Vagina (tissue), 2 donors: ENCODE results near the gene CASP2. TPM values are rescaled to one million over a fixed set of nuclear protein-coding genes. Genes with fewer than 3 reads are reported as not detected.

Experiments
- DNase-seq, 2 donors: peaks; one replicate each; pipeline ENCODE4 v3.0.0-alpha.2; 2017; ENCODE audit errors: extremely low spot score in 2 of 2
- H3K27ac ChIP-seq: fragments of 200-600 bp; sonication (generic); one replicate; pipeline ENCODE4 v1.5.1; 2019
- H3K27me3 ChIP-seq: fragments of 200-600 bp; sonication (generic); one replicate; pipeline ENCODE4 v1.5.1; 2019
- H3K36me3 ChIP-seq, 2 donors: fragments of 200-600 bp; sonication (generic); one replicate each; pipeline ENCODE4 v1.5.1; 2017 to 2019
- H3K4me1 ChIP-seq: fragments of 200-600 bp; sonication (generic); one replicate; pipeline ENCODE4 v1.5.1; 2019
- H3K4me3 ChIP-seq, 2 donors: fragments of 200-600 bp; sonication (generic); 1 replicate in 1 of 2; 2 replicates in 1 of 2; pipeline ENCODE4 v1.5.1; 2016 to 2019
- H3K9me3 ChIP-seq: fragments of 200-600 bp; sonication (generic); one replicate; pipeline ENCODE4 v1.5.1; 2019
- CTCF ChIP-seq, 3 experiments: fragments of 450-650 bp in 2 of 3; fragments of 200-600 bp in 1 of 3; sonication (generic) in 1 of 3; IDR thresholded peaks; one replicate each; pipeline ENCODE4 v1.5.1; 2017 to 2019; ENCODE audit warnings: antibody characterized with exemption in 3 of 3, mild to moderate bottlenecking in 2 of 3, moderate library complexity in 2 of 3
- POLR2A ChIP-seq, 2 donors: fragments of 450-650 bp; IDR thresholded peaks; one replicate each; pipeline ENCODE4 v1.6.1; 2017; ENCODE audit warnings: antibody characterized with exemption in 2 of 2, mild to moderate bottlenecking in 2 of 2, moderate library complexity in 2 of 2
- POLR2AphosphoS5 ChIP-seq, 2 donors: sonication (generic); formaldehyde crosslinking; IDR thresholded peaks; one replicate each; pipeline ENCODE4 v1.9.0; 2017; ENCODE audit warnings: antibody characterized with exemption in 2 of 2, mild to moderate bottlenecking in 2 of 2, low read depth in 1 of 2; ENCODE audit not compliant: insufficient read depth in 1 of 2
- intact Hi-C: fragments of 100-400 bp; cut with DNase I; formaldehyde crosslinking; loops from one replicate; pipeline ENCODE4 v1.15.1; 2023
- total RNA-seq: library from RNA; depleted of rRNA; stranded (reverse); fragments of >200 nt; gene quantifications from one replicate; pipeline ENCODE4 v1.2.3, GENCODE V29; 2016

CASP2 gene
- total RNA-seq, 1 donor from 2014 or later, result 24.8 TPM

DNA sequence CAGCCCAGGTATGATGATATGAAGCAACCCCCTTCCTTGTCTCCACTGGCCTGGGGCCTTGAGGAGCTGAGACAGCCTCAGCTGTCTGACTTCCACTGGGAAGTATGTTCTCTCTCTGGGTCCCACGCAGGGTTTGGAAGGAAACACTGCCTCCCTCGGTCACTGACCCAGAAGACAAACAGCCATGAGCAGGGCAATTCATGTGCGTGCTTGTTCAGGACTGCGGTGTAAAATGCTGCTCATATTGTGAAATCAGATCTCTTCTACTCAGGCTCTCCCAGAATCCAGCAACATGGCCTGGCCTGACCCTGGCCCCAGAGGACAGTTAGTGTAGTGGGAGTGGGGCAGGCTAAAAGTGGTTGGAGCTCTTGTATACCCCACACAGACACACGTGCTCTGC, 30.5 kb downstream of the CASP2 start:
- DNase-seq, result no peak

GRCh38 chr7:143320620-143321019, 32.5 kb downstream of the CASP2 start:
- peaks cover 15% of the 10 kb centered on the region for H3K4me1 ChIP-seq
- TF ChIP-seq CTCF (IDR thresholded peaks at IDR 0.05) (no peak), POLR2AphosphoS5 (IDR thresholded peaks at IDR 0.05; ENCODE audit: insufficient read depth in 1 of 2, low read depth in 1 of 2) (no peak), POLR2A (IDR thresholded peaks at IDR 0.05) (no peak)
- H3K9me3 ChIP-seq, result no peaks in the 10 kb centered on the region
- H3K4me3 ChIP-seq, result no peak overlapping the region
- intact Hi-C loops, result no loop called here
- no peaks in the 10 kb centered on the region for H3K36me3 ChIP-seq
- H3K27ac ChIP-seq, result no peak overlapping the region
- no peak for DNase-seq
- H3K27me3 ChIP-seq, result no peaks in the 10 kb centered on the region

More for the DNA sequence above, 30.5 kb downstream of the CASP2 start:
- Histone ChIP-seq H3K27me3 (no peaks in the 10 kb centered on the region), H3K4me3 (no peak overlapping the region), H3K9me3 (no peaks in the 10 kb centered on the region), H3K36me3 (no peaks in the 10 kb centered on the region), H3K4me1 (peaks cover 15% of the 10 kb centered on the region), H3K27ac (no peak overlapping the region)
- intact Hi-C loops, result no loop called here
- no peak for TF ChIP-seq CTCF (IDR thresholded peaks at IDR 0.05)
- peak; percentile 13 to 24 for TF ChIP-seq POLR2AphosphoS5 (IDR thresholded peaks at IDR 0.05; ENCODE audit: insufficient read depth in 1 of 2, low read depth in 1 of 2)
- TF ChIP-seq POLR2A (IDR thresholded peaks at IDR 0.05), result no peak

- Histone ChIP-seq H3K27ac (no peak overlapping the region), H3K36me3 (no peaks in the 10 kb centered on the region), H3K27me3 (no peaks in the 10 kb centered on the region), H3K4me3 (no peak overlapping the region), H3K4me1 (peaks cover 15% of the 10 kb centered on the region), H3K9me3 (no peaks in the 10 kb centered on the region)
- TF ChIP-seq POLR2AphosphoS5 (IDR thresholded peaks at IDR 0.05; ENCODE audit: insufficient read depth in 1 of 2, low read depth in 1 of 2) (no peak), CTCF (IDR thresholded peaks at IDR 0.05) (no peak), POLR2A (IDR thresholded peaks at IDR 0.05) (no peak)
- DNase-seq, result no peak
- intact Hi-C loops, result no loop called here
Measured at GRCh38 chr7:143321242-143321641, 33.1 kb downstream of the CASP2 start.

GRCh38 chr7:143321734-143322133, 33.6 kb downstream of the CASP2 start:
- H3K9me3 ChIP-seq, result no peaks in the 10 kb centered on the region
- no peaks in the 10 kb centered on the region for H3K27me3 ChIP-seq
- TF ChIP-seq POLR2A (IDR thresholded peaks at IDR 0.05) (no peak), POLR2AphosphoS5 (IDR thresholded peaks at IDR 0.05; ENCODE audit: insufficient read depth in 1 of 2, low read depth in 1 of 2) (no peak), CTCF (IDR thresholded peaks at IDR 0.05) (no peak)
- peaks cover 15% of the 10 kb centered on the region for H3K4me1 ChIP-seq
- DNase-seq, result no peak
- intact Hi-C loops, result no loop called here
- H3K4me3 ChIP-seq, result no peak overlapping the region
- H3K36me3 ChIP-seq, result no peaks in the 10 kb centered on the region
- H3K27ac ChIP-seq, result no peak overlapping the region

DNA sequence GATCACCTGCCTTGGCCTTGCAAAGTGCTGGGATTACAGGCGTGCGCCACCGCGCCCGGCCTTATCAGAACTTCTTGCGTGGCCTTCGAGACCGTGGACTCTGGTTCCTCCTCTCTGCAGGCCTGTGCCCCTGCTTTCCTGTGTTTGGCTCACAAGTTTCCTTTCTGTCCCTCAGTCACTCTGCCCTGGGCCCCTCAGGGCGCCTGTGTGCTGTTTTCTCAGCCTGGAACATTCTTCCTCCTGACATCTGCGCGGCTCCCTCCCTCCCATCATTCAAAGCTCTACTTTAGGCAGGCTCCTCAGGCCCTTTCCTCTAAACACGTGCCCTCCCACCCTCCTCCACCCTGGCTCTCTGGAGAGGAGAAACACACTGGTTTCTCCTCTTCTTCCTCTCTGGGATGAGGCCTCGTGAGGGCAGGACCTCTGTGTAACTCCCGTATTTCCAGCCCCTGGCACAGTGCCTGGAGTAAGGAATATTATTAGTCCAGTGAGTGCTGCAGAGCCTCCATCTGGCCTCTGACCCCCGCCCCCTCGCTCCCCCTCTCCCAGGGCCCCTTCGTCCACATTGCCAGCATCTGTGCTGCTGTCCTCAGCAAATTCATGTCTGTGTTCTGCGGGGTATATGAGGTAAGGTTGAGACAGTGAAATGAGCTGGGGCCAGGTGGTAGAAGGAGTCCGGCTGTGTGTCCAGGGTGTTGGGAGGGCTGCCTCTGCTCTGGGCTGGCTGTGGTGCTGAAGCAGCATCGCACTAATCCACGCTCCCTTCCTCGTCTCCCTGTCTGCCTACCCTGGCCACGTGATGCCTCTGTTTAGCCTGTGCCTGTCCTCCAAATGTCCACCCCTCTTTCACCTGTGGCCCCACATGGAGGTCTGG, 34.8 kb downstream of the CASP2 start:
- Histone ChIP-seq H3K36me3 (no peaks in the 10 kb centered on the region), H3K4me3 (no peak overlapping the region), H3K4me1 (peaks cover 15% of the 10 kb centered on the region), H3K9me3 (no peaks in the 10 kb centered on the region), H3K27me3 (no peaks in the 10 kb centered on the region), H3K27ac (peak overlapping the region; percentile 2)
- no peak for DNase-seq
- TF ChIP-seq POLR2A (IDR thresholded peaks at IDR 0.05) (no peak), CTCF (IDR thresholded peaks at IDR 0.05) (no peak)
- intact Hi-C loops, result no loop called here
